Midbrain (tissue), 1 donor: ENCODE measurements around the gene PPP1R7.

Source experiments
- DNase-seq: peaks from one replicate; lab custom pipeline; 2025; lab: John Stamatoyannopoulos, UW

Gene PPP1R7

GRCh38 chr2:241141214-241141770, 9.0 kb upstream of the PPP1R7 start:
- no peak for DNase-seq

GRCh38 chr2:241142063-241142462, 8.2 kb upstream of the PPP1R7 start:
- no peak for DNase-seq

GRCh38 chr2:241142593-241142992, 7.7 kb upstream of the PPP1R7 start:
- no peak for DNase-seq

GRCh38 chr2:241146286-241146685, 4.0 kb upstream of the PPP1R7 start:
- DNase-seq: no peak

- no peak for DNase-seq
Observed at GRCh38 chr2:241147336-241147735, 2.9 kb upstream of the PPP1R7 start.

GRCh38 chr2:241148239-241148638, 2.0 kb upstream of the PPP1R7 start:
- no peak for DNase-seq

DNA sequence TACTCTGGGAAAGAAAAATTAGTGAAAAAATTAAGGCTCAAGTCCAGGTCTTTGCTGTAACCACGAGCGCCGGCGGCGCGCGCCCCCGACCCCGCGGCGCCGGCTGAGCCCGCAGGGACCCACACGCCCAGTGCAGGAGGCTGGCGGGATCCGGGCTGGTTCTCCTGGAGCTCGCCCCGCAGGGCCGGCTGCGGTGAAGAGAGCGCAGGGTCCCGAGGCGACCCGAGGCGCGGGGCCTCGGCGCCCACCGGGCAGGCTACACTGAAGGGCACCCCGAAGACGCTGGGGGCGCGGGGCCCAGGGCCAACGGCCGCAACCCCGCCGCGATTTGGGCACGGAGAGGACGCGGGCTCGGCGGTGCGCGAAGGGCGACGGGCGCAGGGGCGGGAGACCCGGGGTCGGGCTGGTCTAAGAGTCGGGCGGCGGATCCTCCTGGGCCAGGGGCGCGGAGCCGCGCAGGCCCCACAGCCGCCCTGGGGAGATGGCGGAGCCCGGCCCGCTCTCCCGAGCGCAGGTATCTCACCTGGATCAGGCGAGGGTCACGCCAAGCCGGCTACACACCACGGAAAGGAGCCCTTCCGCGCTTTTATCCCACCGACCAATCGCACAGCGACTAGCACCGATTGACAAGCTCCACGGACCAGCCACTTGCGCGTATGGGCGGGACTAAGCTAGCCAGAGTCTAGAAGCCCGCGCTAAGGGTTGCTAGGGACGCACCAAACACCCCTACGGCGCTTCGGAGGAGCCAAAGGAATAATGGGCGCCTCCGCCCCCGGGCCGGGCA, 1.2 kb upstream of the PPP1R7 start, which contains the start of gene PASK:
TSS of gene PASK (minus strand) at position 582 of the 784 bp plus-strand sequence. CDS start 6,440 bp downstream, outside the sequence.
- peak; percentile 93 for DNase-seq

GRCh38 chr2:241149675-241149924, 667 bp upstream of the PPP1R7 start:
- no peak for DNase-seq

GRCh38 chr2:241150660-241151530, 628 bp downstream of the PPP1R7 start:
- peak; percentile 51 for DNase-seq

GRCh38 chr2:241151934-241152660, 1.8 kb downstream of the PPP1R7 start:
- DNase-seq: no peak

GRCh38 chr2:241153616-241154015, 3.3 kb downstream of the PPP1R7 start:
- no peak for DNase-seq

- DNase-seq: no peak
Observed at GRCh38 chr2:241154915-241155314, 4.6 kb downstream of the PPP1R7 start.

DNA sequence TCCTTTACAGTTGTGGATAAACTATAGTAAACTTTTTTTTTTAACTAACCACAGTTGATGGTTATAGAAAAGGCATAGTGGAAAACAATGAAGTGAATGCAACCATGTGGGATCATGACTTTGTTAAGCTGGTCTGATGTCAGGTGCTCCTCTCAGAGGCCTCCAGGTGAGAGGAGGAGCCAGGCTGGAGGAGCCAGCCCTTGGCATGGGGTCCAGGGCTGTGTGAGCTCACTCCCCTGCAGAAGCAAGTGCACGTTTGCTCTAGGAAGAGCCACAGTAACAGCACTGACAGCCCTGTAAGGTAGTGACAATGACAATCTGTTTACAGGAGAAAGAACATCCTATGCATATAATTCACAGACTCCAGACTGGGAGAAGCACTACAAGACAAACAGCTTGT, 5.7 kb downstream of the PPP1R7 start:
- DNase-seq: no peak

GRCh38 chr2:241156971-241157441, 6.7 kb downstream of the PPP1R7 start:
- no peak for DNase-seq

- DNase-seq: no peak
Observed at GRCh38 chr2:241157841-241158545, 7.7 kb downstream of the PPP1R7 start.

GRCh38 chr2:241158546-241158900, 8.3 kb downstream of the PPP1R7 start:
- no peak for DNase-seq

- DNase-seq: no peak
Observed at GRCh38 chr2:241159116-241159515, 8.8 kb downstream of the PPP1R7 start.

DNA sequence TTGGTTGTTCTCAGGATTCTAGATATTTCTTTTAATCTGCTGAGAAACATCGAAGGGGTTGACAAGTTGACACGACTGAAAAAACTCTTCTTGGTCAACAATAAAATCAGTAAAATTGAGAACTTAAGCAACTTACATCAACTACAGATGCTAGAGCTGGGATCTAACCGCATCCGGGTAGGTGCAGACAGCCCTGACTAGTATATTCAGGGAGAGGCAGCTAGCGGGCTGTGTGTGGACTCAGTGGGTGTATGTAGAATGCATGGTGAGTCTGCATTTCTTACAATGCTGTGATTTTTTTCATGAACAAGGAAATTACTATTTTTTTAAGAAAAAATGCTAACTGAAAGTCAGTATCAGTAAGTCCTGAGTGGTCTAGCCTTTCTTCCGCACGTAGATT, 10.1 kb downstream of the PPP1R7 start:
- DNase-seq: no peak

- DNase-seq: peak; percentile 54
Observed at GRCh38 chr2:241161646-241162281, 11.5 kb downstream of the PPP1R7 start.

DNA sequence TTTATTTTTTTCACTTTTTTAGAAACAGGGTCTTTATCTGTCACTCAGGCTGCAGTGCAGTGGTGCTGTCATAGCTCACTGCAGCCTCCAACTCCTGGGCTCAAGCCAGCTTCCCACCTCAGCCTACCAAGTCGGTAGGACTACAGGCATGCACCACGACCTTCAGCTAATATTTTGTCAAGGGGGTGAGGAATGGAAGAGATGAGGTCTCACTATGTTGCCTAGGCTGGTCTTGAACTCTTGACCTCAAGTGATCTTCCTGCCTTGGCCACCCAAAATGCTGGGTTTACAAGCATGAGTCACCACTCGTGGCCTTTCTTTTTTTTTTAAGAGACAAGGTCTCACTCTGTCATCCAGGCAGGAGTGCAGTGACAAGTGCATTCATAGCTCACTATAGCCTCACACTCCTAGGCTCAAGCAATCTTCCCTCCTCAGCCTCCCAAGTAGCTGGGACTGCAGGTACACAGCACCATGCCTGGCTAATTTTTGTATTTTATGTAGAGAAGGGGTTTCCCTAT, 13.4 kb downstream of the PPP1R7 start:
- no peak for DNase-seq

- no peak for DNase-seq
Observed at GRCh38 chr2:241168366-241168765, 18.1 kb downstream of the PPP1R7 start.
